Globus pallidus (tissue), 1 donor: ENCODE measurements around the gene TMEM163.
"Not testable (repeated sequence)": the region's sequence is repeated elsewhere in the genome, so short reads cannot be mapped to it uniquely, and the experiment has no call there.

Experiments
- DNase-seq: peaks from one replicate; pipeline ENCODE4 v3.0.0-alpha.2; 2015; ENCODE audit warnings: low spot score

The TMEM163 gene

DNA sequence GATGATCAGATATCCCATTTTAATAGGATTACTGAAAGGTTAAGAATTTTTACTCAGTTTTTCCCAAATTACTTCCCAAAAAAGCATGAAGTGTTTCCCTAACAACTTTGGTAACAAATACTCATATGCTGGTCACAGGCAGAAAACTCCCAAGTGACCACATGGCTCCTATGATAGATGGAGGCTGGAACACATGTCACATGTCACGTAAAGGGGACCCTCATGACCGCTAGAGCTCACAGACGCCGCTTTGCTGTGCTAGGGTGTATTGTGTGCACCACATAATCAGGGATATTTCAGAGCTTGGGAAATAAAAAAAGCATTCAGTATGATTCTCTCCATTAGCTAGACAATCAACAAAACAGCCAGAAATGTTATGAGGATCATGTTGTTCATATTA lies 228.2 kb downstream of the TMEM163 start:
- DNase-seq, result no peak

DNA sequence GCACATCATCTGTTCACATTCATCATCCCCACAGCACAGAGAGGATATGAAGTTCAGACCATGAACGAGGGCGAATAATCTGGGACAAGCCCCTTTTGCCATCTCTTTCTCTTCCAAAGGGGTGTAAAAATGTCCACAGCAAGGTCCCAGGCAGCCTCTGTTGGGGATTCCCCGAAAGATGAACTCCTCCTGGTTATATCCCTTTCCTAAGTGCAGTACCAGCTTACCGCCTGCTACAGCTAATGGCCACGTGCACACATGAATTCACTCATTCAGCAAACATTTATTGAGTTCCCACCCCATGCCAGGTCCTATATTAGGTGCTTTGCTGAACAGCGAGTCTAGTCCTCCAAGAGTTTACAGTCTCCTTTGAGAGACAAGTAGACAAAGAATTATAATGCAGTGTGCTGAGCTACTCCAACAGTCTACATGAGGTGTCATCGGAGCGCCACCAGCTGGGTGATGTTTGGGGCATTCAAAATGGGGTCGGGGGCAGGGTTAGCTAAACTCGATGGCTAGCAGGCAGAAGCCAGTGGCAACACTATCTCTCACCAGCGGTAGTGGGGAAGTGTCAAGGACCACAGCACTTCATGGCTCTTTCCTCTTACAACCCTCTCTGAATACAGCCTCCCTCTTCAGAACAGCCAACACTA lies 228.9 kb downstream of the TMEM163 start:
- no peak for DNase-seq

DNA sequence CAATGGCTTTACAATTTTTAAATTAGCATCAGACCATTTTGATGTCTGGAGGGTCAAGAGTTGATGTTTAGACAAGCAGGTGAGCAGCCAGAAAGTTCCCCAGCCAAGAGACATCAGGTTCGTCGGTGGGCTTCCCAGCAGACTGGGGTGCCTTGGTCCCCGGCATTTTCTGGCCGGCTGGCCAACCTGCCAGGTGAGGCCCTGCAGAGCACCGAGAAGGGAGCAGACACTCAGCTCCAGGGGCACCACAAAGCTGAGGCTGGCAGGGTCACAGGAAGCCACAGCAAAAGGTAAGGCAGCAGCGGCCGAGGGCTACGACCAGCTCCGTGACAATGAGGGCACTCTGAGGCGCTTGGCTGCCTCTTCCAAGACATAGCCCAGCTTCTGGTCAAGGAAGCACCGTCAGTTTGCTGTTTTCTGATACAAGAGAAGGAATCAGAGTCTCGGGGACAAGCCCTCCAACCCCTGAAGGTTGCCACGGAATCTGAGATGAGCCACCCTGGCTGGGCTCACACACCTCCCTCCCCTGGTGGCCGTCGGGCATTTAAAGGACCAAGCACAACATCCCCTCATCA lies 235.9 kb downstream of the TMEM163 start:
- no peak for DNase-seq

DNA sequence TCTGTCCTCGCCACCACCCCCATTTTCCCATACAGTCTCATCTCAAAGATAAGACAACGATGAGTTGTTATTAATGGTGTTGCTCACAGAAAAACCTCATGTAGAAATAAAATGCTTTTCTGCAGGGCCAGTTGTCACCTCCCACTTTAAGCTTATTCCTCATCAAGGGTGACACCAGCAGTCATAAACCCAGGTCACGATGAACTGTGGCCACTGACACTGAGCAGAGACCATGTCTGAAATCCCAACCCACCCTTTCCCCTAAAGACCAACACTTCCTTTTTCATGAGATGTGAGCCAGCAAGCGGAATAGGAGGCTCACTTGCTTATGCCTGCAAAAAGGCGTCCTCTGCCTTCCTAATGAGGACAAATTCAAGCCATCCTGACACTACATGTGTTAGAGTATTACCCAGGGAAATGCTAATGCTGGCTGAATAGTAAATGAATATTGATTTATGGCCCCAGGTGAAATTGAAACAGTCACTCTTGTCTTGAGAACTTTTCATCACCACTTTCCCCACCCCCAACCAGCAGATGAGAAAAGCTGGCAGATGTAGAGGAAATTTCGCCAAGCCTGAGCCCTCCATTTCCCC lies 236.6 kb downstream of the TMEM163 start:
- DNase-seq, result no peak

DNA sequence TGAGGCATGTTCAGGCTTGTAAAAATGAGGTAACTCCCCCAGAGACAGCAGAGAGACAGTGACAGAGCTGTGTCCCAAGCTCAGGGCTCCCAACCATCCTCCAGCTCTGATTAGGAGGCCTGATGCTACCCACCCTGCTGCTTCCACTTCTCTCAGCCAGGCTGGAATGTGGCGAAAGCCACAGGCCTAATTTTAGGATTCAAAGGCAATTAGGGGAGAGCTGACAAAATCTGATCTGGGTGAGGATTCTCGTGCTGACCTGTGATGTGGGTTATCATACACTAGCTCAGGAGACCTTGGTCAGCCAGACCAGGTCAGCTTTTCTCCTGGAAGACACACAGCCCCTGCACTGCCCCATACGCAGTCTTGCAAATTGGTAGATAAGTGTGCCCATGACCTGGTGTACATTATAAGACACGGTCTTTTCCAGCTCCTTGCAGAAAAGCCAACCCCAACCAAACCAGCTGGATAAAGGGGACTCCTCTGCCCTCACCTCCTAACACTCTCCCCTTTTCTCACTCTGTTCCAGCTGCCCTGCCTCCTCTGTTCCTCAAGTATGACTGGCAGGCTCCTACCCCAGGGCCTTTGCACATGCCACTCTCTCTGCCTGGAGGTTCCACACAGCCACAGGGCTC lies 239.0 kb downstream of the TMEM163 start:
- DNase-seq, result no peak

DNA sequence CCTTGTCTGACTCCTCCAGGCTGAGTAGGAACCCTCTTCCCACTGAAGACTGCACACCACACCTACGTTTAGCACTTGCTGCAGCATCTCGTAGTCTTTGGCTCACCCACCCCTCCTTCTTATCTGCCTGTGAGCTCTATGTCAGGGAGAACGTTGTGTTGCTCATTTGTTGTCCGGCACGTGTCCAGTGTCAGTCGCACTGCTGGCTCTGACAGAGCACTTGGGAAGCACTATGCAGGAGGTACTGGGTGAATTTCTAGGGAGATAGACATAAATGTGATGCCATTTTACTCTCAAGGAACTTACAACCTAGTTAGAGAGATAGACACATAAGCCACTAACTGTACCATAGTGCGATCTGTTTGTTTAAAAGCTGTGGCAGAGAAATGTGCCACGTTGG lies 241.8 kb downstream of the TMEM163 start:
- not testable (repeated sequence) for DNase-seq

DNA sequence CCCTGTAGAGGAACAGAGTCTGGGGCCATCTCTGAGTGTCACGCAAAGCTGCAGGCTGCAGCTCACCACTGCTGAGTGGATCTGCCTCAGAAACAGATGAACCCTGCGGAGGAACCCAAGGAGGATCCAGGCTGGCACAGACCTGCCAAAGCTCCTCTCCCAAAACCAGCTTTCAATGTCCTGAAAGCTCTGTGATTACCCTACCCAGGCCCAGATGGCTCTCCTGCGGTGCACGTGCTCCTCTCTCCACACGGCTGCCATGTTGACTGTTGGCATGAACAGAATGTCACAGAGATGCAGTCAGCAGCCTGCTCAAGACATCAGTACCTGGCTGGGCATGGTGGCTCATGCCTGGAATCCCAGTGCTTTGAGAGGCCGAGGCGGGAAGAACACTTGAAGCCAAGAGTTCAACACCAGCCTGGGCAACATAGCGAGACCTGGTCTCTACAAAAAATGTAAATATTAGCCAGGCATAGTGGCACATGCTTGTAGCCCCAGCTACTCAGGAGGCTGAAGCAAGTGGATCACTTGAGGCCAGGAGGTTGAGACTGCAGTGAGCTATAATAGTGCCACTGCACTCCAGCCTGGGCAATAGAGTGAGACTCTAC lies 248.1 kb downstream of the TMEM163 start:
- DNase-seq, result no peak

DNA sequence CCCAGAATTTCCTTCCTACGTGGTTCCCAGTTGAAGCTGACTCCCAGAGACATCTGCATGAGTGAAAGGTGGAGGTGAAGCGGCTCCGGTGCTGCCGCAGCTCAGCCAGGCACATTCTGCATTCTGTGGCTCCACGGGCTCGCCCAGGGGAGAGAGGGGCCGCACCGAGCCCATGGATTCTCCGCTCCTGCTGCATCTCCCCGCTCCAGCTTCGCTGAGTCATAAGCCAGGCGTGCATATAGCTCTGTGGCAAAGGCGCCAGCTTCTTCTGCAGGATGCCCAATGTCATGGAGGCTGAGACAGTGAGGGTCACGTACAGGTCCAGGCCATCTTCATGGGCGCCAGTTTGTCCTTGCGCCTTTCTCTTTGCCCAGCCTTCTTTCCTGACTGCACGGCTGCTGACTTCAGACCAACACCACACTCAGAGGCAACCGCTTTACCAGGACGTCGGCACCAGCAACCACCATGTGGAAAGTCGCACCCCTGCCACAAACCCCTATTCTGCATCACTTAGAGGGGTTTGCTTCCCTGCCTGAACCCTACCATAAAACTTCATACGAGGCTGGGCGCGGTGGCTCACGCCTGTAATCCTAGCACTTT lies 249.2 kb downstream of the TMEM163 start:
- no peak for DNase-seq

DNA sequence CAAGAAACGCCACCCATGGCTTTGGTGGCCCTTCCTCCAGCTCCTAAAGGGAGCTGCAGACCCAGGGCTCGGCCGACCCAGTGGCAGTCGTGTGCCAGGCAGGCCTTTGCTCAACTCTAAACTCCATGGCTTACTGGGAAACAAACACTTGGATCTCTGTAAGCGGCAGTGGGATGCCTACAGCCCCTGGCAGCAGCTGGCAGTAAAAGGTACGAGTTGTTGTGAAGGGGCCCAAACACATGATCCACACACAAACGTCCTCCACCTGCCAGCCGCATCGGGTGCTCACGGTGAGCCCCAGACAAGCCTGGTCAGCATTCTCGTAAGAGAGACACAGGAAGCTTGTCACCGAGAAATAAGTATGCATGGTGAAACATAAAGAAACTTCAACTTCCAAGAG lies 250.0 kb downstream of the TMEM163 start:
- DNase-seq, result no peak

DNA sequence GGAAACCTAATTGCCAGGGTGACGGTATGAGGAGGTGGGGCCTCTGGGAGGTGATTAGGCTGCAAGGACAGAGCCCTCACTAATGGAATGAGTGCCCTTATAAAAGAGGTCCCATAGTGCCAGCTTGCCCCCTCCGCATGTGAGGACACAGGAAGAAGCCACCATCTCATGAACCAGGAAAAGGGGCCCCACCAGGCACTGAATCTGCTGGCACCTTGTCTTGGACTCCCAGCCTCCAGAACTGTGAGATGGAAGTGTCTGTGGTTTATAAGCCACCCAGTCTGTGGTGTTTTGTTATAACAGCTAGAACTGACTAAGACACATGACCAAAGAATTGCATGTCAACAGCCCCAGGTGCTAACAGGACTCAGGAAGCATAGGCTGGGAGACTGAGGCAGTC lies 250.6 kb downstream of the TMEM163 start:
- DNase-seq, result no peak

DNA sequence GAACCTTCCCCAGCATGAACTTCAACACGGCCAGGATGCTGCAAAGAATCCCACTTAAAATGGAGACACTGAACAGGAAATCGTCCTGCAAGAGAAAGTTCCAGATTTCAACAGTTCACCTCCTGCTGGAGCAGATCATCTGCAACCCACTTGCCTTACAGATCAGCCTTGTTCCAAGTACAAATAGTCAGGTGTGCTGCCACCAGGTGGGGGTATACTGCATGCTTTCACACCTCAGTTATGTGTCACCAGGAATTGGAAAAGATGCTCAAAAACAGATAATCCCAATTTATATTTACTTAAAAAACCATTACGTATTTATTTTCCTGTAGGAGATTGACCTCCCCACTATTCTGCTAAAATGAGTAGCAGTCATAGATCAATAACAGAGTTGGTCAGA lies 252.7 kb downstream of the TMEM163 start:
- DNase-seq, result no peak

DNA sequence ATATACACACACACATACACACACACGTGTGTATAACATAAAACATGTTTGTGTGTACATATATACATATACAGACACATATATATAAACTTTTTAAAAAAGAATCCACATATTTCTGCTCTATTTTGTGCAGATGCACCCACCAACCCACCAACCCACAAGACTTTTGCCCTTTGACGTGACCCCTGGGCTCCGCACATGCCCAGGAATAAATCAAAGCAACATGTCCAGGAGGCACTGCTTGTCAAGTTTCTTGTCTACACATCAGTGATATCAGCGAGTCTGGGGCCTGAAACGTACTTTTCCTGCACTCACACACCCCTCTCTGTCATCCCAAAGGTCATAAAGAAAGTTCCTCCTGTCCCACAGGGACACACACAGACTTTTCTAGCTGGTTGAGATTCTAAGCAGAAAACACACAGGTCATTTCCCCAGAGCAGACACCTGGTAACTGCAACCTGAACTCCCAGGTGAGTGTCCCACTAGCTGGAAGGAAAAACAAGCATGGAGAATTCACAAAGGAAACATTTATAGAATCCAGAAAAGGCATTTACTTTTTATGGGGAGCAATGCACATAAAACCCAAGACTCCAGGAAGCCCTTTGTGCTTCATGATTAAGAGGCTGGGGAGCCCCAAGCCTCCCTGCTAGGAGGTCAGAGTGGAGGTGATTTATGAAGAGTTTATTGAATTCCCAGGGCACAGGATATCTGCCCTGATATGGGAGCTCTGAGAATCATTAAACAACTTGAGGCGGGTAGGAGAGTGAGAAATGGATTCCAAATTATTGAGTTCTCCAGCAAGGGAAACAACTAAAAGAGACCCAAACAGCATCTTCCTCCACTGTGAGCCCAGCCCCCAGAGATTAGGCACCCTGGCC lies 253.3 kb downstream of the TMEM163 start:
- no peak for DNase-seq

DNA sequence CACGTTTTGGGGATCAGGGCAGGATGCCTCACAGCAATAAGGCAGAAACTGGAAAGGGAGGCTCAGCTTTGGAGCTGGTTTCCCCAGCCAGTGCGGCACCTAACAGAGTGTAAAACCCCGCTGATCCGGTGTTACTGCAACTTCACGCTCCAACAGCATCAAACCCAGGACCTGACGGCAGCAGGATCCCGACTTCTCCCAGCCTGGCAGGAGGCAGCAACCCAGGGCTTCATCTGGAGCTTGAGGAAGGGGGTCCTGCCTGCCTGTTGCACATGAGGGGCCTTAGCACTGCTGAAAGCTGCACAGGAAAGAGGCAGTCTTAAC lies 255.1 kb downstream of the TMEM163 start:
- no peak for DNase-seq

DNA sequence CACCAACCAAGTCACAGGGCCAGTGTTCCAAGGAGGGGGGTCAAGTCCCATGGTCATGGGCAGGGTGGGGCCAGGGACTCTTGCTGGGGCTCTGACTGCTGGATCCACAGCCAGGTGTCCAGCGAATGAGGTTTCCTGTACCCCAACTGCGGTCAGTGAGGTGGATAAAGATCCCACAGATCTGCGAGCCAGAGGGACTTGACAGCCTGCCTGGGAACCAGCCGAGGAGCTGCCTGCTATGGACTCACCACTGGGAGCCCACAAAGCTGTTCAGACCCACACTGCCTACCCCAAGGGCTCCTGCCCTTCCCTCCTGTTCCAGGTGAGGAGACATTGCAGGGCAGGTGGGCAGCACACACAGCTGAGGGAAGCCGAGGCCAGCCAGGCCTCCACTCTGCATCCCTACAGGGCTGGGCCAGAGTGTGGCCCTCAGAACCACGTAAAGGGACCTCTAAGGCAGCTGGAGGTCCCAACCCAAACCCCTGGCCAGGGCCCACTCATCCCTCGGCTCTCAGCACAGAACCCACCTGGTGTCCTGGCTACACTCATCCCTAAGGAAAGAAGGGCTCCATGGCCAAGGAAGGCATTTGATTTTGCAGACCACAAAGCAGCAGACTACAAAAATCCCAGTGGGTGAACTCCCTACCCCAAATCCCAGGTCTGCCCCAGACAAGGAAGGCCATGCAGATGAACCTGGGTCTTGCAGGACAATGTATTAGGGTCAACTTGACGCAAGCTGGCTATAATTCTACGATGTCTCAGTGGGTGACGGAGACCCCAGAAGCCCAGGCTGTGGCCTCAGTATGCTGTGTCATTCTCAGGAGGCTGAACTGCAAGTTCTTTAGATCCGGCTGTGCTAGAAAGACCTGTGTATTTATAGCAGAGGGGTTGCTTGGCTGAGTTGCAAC lies 255.8 kb downstream of the TMEM163 start:
- DNase-seq, result no peak

DNA sequence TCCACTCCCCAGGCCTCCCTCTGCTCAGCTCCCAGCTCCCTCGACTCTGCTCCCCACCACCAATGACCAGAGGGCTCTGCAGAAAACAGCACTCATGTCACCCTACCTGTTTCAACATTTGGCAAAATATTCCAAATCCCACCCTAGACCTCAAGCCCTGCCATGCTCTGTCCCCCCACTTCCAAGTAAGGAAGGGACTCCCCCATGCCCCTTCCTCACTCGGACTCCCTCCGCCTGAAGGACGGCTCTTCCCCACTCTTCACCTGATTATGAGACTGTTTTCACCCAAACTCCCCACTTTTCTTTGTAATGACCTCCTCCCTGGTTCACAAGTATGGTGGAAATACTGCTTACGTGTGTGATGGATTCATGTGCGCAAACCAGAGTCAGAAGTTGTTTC lies 256.5 kb downstream of the TMEM163 start:
- no peak for DNase-seq

DNA sequence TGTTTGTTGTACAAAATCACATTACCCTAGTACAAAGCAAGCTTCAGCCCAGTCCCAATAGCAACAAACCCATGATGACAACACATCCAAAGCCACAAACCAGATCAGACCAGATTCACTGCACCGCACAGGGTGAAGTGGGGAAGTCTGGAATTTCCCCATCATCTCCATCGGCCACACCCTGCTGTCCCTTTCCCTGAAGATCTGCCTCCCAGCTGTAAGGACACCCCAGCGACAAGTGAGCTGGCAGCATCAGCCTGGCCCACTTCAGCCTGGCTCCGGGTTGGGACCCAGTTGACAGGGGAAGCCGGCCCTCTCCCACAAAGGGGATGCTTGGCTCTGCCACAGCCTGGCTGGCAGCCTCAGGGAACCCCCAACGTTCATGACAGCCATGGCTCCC lies 257.3 kb downstream of the TMEM163 start:
- DNase-seq, result no peak

DNA sequence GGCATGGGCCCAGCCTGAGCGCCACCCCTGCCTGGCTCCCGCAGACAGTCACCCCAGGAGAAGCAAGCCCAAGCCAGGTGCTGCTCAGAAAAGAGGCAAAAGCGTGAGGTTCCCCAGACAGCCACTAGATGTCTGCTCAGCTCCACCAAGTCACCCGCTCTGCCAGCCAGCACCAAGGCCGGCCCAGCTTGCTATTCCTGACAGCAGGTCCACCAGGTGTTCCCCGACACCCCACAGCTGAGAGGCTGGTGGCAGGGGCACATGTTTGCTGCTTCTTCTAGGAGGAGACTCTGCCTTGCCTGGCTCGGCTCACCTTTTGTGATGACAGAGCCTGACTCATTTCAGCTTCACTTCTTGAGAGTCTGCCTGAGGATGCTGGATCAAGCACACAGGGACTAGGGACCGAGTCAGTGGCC lies 258.2 kb downstream of the TMEM163 start:
- peak; percentile 54 for DNase-seq

DNA sequence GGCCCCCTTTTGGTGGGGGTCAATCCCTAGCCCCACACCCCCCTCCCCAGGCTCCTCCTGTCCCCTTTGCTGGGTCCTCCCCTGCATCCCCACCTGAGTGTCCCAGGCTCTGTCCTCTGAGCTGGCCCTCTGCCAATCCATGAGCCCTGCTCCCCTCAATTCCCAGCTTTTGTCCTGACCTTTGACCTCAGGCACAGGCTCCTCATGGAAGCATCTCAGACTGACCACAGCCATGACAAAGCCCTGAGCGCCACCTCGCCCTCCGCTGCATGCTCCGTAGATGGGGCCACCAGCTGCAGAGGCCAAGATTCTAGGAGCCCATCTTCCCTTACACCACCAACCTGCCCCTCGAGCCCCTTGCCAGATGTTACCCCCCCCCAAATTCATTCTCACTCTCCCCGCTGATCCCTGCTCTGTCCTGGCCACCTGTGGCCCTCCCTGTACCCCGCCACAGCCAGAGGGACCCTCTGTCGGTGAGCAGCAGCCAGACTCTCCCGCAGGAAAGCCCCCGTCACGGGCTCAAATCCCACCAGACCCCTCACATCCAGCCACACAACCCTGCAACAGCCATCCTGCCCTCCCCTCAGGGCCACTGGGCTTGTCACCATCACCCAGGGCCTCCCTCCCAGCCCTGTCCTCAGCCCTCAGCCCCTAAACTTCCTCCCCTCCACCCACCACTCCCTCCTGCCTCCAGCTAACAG lies 258.9 kb downstream of the TMEM163 start:
- DNase-seq, result no peak

DNA sequence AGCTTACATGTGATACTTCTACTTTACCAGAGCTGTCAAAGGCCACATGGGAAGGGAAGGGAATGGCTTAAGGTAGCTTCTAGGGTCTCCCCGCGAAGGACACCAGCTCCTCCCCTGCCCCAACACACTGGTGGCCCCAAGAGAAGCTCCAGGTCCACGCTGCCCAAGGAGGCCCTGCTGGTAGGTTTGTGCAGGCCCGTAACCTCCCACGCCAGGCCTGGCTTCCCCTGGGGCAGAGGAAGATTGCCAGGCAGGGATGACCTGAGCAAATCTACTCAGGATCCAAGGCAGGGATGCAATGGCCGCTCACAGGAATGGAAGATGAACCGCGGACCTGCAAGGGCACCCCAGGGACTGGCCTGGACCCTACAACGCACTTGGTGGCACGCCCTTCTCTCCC lies 259.9 kb downstream of the TMEM163 start:
- DNase-seq, result no peak

DNA sequence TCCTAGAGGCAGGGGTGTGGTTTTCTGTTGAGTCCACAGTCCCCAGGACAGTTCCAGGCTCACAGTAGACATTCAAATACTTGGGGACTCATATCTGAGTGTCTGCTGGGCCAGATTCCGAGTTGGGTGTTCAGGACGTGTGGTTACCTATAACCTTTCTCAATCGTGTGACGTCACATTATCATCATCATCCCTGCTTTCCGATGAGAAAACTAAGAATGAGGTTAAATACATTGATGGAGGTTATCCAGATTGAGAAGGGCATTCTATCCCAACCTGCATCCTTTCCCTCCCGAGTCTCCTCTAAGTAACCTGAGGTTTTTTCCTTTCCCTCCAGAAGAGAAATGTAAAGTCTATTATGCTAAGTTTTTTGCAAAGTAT lies 260.3 kb downstream of the TMEM163 start:
- no peak for DNase-seq
